IMR-90 (cell line): ENCODE data around the gene RBM25.

ENCODE experiments used
- CEBPB ChIP-seq: IDR thresholded peaks from 2 replicates; pipeline ENCODE4 v1.6.1; 2012; ENCODE audit warnings: low read depth, low read length, improper control_type of control experiment
- MXI1 ChIP-seq: IDR thresholded peaks from 2 replicates; pipeline ENCODE4 v1.6.1; 2012; ENCODE audit warnings: low read depth, mild to moderate bottlenecking, low read length, moderate library complexity, borderline replicate concordance
- POLR2A ChIP-seq: IDR thresholded peaks from 2 replicates; pipeline ENCODE4 v1.6.1; 2012; ENCODE audit warnings: mild to moderate bottlenecking, low read depth, low read length
- RCOR1 ChIP-seq: IDR thresholded peaks from 2 replicates; pipeline ENCODE4 v1.6.1; 2012; ENCODE audit warnings: mild to moderate bottlenecking, low read length, improper control_type of control experiment; ENCODE audit not compliant: insufficient replicate concordance
- RFX5 ChIP-seq: IDR thresholded peaks from 2 replicates; pipeline ENCODE4 v1.8.0; 2012; ENCODE audit warnings: low read depth, mild to moderate bottlenecking, low read length, moderate library complexity
- SMC3 ChIP-seq: fragments of 150-350 bp; IDR thresholded peaks from 2 replicates; pipeline ENCODE4 v1.6.1; 2016; ENCODE audit warnings: low read depth, mild to moderate bottlenecking, antibody characterized with exemption, low read length, moderate library complexity
- TF ChIP-seq, protein P1 (sequence below): conservative IDR thresholded peaks from 2 replicates; pipeline ENCODE4 v1.5.1; 2012; ENCODE audit warnings: mild to moderate bottlenecking, low read depth, low read length, improper control_type of control experiment

DNA sequence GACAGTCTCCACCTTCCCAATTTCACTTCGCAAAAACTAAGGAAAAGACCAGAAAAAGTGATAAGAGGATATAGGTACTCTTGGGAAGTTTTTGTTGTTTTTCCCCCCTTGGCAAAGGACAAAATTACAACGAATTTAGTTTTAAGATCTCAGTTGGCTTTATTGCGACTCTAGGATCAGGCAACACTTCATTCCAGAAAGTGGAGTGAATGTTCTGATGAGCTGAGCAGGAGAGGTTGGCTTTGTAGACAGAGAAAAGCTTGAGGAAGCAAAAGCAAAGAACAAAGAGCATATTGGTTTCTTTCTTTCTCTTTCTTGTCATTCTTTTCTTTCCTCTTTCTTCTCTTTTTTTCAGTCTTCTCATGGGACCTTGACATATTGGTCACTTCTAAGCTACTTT, 30.8 kb upstream of the RBM25 start:
- no peak for TF ChIP-seq MXI1
- TF ChIP-seq, protein P1, sequence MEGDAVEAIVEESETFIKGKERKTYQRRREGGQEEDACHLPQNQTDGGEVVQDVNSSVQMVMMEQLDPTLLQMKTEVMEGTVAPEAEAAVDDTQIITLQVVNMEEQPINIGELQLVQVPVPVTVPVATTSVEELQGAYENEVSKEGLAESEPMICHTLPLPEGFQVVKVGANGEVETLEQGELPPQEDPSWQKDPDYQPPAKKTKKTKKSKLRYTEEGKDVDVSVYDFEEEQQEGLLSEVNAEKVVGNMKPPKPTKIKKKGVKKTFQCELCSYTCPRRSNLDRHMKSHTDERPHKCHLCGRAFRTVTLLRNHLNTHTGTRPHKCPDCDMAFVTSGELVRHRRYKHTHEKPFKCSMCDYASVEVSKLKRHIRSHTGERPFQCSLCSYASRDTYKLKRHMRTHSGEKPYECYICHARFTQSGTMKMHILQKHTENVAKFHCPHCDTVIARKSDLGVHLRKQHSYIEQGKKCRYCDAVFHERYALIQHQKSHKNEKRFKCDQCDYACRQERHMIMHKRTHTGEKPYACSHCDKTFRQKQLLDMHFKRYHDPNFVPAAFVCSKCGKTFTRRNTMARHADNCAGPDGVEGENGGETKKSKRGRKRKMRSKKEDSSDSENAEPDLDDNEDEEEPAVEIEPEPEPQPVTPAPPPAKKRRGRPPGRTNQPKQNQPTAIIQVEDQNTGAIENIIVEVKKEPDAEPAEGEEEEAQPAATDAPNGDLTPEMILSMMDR: no peak
- no peak for TF ChIP-seq POLR2A
- TF ChIP-seq SMC3: no peak
- TF ChIP-seq RCOR1: no peak
- TF ChIP-seq RFX5: no peak
- no peak for TF ChIP-seq CEBPB
